RPMI8226 (cell line): ENCODE measurements around the gene CEND1.
A peak's percentile ranks its signal among the peaks of the same experiment; 100 is the strongest.

ENCODE experiments used
- DNase-seq: peaks from one replicate; pipeline ENCODE4 v3.0.0-alpha.2; 2015

The CEND1 gene

DNA sequence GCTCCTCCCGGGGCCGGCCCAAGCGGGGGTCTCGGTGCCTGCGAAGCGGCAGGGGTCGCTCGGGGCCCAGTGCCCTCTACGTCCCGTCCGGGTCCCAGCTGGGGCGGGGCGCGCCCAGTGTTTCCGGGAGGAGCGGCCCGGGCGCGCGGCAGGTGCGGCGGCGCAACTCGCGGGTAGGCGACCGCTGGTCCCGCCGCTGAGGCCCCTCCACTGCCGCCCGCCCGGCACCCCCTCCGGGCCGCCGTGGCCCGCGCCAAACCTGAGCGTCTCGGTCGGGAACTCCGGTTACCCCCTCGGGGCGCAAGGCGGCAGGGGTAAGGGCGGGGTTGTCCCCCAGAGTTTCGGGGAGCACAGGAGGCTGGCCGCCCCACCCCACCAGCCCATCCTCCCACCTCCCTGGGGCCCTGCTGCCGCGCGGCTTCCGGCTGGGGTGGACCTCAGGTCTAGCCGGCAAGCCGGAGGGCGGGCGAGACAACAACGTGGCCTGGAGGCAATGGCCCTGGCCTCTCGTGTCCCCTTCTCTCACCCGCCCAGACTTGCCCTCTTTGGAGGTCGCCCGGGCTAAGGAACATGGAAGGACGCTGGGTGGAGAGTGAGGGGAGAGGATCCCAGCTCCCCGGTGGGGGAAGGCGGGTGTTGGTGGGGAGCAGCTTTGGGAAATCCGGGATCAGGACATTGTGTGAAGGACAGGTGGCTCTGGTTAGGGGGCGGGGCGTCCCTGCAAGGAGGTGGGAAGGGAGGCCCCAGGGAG lies 37.4 kb upstream of the CEND1 start:
- DNase-seq: peak; percentile 77

DNA sequence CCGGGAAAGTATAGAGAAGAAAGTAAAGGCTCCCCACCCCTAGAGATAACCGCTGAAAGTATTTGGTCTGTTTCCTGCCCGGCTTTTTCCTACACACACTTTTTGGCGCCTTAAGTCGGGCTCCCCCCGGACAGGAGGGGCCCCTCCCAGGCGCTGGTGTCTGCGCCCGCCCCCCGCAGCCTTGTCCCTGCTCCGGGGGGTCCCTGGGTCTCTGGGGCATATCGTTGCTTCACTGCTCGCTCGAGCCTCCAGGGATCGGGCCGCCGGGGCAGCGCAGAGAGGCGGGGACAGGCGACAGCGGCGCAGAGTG lies 36.9 kb upstream of the CEND1 start:
- no peak for DNase-seq

DNA sequence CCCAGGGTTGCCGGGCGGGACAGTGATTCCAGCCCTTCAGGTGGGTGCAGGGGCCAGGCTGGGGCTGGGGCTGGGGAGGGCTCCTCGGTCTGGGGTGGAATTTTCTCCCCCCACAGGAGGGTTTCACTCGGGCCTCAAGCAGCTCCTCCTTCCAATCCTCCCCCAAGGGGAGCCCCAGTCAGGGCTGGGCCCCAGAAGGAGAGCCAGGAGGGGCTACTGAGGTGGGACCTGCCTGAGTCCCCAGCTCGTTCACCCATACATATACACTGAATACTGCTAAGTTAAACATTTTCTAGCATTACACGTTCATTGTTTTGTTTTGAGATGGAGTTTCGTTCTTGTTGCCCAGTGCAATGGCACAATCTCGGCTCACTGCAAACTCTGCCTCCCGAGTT lies 36.3 kb upstream of the CEND1 start:
- DNase-seq: no peak

DNA sequence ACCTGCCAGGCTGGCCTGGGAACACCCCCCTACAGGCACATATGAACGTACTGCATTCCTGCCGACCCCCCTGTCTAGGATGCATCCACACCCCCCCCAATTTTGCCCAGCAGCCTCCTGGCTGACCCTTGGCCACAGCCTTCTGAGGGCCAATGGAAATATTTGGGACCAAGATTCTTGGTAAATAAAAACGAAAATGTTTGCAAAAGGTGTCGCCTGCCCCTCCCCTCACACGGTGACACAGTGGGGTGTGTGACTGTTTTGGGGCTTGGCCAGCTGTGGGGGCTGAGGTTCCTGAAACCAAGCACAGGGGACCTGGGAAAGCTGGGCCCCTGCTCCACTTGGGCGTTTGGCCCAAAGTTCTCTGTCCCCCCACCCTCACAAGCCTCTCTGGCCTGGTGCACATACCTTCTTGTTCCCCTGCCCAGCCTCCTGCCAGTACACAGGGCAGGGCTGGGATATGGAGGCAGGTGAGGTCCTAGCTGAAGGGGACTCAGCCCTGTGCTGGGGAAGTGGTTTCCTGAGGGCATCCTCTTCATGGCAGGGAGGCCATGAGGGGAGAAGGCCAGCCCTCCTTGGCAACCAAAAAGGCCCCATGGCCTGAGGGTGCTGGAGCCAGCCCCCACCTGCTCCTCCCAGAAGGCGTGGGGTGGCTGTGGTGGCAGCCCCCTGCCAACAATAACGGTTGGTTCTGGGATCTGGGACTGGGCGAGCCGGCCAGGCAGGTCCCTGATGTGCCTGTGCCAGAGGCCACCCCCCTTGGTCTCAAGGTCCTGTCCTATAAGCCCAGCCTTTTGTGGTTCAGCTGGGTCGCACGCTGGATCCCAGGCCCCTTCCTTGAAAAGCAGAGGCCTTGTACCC lies 35.7 kb upstream of the CEND1 start:
- no peak for DNase-seq

DNA sequence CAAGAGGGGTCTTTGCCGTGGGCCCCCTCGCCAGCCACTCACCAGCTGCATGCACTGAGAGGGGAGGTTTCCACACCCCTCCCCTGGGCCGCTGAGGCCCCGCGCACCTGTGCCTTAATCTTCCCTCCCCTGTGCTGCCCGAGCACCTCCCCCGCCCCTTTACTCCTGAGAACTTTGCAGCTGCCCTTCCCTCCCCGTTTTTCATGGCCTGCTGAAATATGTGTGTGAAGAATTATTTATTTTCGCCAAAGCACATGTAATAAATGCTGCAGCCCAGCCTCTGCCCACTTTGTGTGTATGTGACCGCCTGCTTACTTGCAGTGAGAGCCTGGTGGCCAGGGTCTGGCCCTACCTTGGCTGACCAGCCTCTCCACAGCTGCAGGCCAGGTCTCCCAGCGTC lies 35.1 kb upstream of the CEND1 start:
- no peak for DNase-seq

DNA sequence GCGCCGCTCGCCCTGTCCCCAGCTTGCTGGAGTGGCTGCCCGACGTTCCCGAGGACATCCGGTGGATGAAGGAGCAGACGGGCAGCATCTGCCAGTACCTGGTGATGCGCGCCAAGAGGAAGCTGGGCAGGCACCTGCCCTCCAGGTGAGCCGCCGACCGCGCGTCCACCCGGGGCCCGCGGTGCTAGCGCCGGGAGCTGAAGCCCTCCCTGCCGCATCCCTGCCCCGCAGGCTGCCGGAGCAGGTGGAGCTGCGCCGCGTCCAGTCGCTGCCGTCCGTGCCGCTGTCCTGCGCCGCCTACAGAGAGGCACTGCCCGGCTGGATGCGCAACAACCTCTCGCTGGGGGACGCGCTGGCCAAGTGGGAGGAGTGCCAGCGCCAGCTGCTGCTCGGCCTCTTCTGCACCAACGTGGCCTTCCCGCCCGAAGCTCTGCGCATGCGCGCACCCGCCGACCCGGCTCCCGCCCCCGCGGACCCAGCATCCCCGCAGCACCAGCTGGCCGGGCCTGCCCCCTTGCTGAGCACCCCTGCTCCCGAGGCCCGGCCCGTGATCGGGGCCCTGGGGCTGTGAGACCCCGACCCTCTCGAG lies 34.5 kb upstream of the CEND1 start:
- no peak for DNase-seq

DNA sequence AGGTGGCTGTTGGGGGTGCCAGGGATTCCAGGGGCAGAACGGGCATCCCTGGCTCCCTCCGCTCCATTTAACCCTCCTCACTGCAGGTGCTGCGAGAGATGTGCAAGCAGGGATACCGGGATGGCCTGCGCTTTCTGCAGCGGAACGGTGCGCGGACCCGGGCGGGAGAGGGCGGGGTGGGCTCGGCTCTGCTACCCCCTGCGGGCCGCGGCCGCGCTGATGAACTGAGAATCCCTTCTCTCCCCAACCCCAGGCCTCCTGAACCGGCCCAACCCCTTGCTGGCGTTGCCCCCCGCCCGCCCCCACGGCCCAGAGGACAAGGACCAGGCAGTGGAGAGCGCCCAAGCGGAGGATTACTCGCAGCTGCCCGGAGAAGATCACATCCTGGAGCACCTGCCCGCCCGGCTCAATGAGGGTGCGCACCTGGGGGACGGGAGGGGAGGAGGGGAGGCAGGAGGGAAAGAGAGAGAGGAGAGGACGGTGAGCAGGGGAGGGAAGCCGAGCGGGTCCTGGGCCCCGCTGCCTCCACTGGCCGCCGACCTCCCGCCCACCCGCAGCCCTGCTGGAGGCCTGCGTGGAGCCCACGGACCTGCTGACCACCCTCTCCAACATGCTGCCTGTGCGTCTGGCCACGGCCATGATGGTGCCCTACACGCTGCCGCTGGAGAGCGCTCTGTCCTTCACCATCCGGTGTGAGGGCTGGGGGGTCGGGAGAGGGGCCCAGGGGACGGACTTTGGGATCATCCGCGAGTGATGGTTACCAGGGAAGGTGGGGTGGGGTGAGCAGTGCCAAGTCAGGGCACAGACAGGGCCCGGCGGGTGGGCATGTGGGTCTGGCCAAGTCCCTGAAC lies 33.8 kb upstream of the CEND1 start:
- DNase-seq: no peak

DNA sequence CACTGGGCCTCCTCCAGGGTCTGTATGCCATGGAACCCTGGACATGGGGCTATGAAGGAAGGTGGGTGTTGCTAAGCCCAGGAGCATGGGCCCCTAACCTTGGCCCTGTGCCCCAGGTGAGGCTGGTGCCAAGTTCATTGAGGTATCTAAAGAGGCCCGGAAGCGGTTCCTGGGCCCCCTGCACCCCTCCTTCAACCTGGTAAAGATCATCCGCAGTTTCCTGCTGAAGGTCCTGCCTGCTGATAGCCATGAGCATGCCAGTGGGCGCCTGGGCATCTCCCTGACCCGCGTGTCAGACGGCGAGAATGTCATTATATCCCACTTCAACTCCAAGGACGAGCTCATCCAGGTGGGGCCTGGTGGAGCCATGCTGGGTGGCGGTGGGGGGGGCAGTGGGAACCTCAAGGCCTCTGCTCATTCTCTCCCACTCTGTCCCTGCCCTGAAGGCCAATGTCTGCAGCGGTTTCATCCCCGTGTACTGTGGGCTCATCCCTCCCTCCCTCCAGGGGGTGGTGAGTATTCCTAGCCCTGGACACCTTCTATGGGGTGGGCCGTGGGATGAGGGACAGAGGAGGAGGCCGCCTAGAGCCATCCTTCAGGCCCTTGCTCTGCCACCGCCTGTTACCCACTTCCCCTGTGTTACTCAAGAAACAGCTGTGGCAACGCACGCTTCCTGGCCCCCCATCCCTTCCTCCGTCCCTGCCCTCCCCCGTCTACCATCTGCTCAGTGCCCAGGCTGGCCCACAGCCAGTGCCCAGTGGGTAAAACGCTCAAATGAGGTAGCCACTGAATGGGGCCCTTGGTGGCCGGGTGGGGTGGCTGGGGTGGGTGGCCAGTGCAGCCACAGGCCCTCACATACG lies 31.9 kb upstream of the CEND1 start:
- DNase-seq: no peak

DNA sequence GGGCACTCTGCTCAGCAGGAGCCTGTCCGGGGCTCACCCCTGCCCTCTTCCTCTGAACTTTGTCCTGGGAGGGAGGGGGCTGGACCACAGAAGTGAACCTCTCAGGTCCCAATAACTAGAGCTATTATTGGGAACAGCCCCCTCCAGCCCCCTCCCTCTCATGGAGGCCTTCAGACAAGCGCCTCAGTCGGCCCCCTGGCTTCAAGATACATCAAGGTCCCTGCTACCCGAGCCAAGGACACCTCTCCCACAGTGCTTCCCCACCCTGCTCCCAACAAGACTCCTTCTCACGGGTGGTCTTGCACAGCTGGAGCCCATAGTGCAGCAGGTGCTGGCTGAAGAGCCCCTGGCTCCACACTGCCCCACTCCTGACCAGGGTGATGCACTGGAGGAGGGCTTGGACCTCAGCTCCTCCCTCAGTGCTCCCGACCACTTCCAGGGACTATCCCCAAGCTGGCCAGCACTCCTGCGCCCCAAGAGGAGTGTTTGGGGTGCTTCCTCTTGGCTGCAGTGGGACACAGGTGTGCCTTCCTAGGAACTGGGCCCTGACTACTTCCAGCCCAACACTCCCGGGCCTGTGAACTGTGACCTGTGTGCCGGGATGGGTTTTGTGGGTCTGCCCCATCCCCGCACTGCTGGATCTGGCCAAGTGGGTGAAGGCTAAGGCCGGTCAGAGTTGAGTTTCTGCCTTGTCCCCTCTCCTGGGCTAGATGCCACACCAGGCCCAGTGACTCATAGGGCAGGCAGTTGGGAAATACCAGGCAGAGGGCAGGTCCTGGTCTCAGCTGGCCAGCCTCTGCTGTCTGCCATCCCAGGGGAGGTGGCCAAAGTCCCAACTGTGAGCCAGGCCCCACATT lies 31.0 kb upstream of the CEND1 start:
- no peak for DNase-seq

DNA sequence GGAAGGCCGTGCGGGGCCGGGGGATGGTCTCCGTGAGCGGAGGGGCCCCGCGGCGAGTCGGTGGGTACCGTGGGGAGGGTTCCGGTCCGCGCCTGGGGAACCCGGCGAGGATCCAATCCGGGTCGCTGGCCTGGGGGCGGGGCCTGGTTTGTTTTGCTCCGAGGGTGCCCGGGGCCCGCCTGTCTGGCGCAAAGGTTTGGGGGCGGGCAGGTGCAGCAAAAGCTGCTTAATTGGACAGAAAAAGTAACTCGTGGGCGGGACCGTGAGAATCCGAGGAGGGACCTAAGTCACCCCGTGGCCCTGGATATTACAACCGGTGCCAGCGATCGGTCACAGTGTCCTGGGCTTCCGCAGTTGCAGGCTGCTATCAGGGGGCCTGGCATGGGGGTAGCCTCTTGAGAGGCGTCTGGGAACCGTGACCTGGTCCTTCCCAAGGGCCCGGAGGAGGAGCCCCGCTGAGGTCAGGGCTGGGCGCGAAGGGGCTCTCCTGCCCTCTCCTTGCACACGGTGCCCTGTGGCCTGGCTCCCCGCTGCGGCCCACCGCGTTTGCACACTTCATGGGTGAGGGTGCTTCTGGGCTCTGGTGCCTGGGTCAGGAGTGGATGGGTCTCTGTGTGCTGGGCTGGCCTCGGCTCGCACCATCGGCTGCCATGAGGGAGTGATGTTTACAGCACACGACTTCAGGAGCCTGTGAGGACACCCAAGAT lies 30.2 kb upstream of the CEND1 start:
- DNase-seq: peak; percentile 96

DNA sequence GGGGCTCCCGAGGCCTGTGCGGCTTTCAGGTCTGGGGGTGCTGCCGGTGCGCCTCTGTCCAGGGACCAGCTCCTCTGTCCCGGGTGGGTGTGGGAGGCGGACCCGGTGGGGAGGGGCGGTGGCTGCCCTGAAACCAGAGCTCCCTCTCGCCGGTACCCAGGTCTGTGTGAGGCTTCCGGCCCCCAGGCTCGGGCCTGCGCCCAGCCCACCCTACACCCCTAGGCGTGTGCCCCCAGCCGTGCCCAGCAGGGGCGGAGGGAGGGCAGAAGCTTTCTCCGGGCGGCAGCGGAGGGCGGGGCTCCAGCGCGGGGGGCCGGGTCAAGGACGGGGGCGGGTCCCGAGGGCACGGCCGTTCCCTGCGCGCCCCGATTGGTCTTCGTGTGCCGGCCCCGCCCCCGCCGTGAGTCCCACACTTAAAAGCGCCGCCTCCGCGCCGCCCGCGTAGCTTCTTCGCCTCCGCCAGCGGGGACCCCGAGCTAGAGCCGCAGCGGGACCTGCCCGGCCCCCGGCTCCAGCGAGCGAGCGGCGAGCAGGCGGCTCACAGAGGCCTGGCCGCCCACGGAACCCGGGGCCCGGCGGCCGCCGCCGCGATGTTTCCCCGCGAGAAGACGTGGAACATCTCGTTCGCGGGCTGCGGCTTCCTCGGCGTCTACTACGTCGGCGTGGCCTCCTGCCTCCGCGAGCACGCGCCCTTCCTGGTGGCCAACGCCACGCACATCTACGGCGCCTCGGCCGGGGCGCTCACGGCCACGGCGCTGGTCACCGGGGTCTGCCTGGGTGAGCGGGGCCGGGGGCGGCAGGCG lies 29.4 kb upstream of the CEND1 start:
- DNase-seq: peak; percentile 94

DNA sequence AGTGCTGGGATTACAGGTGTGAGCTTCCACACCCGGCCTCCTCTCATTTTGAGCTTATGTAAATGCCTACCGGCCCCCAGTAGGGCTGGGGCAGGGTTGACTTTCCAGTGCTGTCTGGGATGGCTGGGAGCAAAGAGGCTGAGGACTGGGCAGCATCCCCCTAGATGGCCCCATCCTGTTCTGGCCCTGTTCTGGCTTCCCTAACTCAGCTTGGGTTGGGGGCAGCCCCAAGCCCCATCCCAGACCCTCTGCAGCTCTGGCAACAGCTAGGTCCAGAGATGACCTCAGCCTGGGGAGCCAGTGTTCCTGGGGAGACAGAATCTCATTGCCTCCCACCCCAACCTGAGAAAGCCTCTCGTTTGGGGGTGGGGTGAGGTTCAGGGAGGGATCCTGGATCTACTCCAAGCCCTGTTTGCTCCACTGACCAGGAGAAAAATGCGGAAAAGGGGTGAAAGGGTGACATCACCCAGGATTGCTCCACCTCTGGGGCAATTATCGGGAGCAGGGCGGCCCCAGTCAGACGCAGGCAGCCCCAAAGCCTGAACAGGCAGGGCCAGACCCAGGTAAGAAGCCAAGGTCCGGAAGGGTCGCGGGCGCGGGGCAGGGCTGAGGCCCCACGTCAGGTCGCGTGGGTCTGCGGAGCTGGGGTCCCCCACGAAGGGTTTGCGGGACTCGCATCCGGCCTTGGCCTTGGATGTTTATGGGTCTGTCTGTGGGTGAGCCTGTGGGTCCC lies 28.7 kb upstream of the CEND1 start, which contains the start of gene PNPLA2:
Gene PNPLA2 (plus strand): TSS at position 519 of the 733 bp plus-strand sequence. CDS start 805 bp downstream, outside the sequence.
- no peak for DNase-seq

DNA sequence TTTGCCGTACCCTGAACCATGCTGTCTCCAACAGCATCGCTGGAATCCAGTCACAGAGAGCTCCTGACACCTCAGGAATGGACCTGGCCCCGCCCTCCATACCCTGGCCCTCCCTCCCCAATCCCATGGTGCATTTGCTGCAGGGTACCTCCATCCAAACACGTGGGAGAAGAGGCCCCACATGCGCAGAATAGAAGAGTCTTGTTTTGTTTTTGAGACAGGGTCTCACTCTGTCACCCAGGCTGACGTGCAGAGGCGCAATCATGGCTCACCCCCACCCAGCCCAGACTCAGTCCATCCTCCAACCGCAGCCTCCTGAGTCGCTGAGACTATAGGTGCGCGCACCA lies 26.5 kb upstream of the CEND1 start:
- DNase-seq: no peak

DNA sequence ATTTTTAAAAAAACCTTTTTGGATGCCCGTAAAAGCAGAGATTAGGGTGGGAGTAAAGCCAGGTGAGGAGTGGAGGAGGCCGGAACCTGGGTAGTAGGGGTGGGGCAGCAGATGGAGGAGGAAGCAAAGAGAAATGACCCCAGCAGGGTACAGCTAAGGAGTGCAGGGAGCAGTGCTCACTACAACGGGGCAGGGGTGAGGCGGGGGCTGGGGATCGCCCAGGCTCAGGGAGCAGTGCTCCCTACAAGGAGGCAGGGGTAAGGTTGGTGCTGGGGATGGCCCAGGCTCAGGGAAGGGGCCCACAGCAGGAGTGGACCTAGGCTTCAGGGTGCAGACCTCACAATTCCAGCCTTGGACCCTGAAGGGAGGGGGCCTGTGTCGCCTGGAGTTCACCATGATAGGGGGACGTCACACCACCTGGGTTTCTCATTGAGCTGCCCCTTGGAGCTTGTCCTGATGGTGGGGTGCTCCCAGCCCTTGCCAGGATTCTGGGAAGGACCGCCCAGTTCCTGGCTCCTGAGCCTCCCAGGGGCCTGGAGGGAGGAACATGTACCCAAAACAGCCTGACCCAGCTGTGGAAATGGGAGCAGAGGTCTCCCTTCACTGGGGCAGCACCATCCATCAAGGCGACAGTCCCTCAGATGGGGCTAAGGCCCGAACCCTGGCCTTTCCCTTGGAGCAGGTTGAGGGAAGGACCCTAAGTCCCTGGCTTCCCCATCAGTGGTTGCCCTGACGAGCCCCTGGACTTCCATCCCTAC lies 26.0 kb upstream of the CEND1 start:
- DNase-seq: no peak

DNA sequence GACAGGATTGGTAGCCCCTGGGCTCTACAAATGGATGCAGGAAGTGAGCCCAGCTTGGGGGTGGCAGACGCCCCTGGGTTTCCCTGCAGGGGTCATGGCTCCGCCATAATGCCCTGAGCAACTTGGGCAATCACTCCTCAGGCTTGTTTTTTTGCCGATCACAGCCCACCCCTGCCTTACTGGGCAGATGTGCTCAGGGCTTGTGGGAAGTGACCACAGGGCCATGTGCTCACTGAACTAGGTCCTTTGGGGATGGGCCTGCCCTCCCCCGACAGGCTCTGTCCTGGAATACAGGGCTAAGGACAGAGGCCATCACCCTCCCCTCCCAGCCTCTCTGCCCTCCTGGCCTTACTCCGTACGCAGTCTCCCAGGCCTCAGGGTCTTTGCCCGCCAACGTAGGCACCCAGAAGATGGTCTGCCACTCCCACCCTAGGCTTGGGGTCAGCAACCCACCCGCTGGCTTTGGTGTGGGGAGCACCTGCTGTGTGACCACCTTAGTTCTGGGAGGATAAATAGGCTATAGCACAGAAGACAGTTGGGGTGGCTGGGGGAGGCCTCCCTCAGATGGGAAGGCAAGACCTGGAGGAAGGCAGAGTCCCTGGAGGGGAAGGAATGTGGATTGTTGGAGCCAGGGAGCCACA lies 23.7 kb upstream of the CEND1 start:
- DNase-seq: no peak

DNA sequence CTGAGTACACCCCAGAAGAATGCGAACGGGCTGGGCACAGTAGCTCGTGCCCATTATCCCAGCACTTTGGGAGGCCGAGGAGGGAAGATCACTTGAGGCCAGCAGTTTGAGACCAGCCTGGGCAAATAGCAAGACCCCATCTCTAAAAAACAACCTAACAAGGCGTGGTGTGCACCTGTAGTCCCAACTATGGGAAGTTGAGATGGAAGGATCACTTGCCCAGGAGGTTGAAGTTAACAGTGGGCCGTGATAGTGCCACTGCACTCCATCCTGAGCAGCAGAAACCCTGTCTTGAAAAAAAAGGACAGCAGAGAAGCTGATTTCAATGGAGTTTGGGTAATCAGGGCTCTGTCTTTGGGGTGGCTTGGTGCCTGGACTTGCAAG lies 23.2 kb upstream of the CEND1 start:
- no peak for DNase-seq

DNA sequence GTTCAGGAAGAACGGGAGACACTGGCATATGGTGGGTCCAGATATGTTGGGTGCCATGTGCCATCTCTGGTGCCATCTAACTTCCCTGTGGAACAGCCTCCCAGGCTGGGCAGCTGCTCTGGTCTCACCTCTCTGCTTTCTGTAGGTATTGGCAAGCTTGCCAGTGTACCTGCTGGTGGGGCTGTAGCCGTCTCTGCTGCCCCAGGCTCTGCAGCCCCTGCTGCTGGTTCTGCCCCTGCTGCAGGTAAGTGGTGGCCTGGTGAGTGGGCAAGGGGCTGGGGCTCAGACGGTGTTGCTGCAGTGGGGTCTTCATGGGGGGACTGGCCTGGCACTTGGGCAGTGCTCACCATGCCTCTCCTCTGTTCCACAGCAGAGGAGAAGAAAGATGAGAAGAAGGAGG lies 22.5 kb upstream of the CEND1 start:
- DNase-seq: no peak
